GM21515 (cell line): ENCODE data around the gene PROC.
"Not testable (repeated sequence)": the region's sequence is repeated elsewhere in the genome, so short reads cannot be mapped to it uniquely, and the experiment has no call there.

Source experiments
- ATAC-seq: cut with Tn5 transposase; IDR thresholded peaks from one replicate; pipeline ENCODE4 v1.9.1; 2021; ENCODE audit not compliant: unreplicated experiment

The PROC gene

GRCh38 chr2:127425540-127426490, 7.6 kb downstream of the PROC start:
- no peak for ATAC-seq

- ATAC-seq = no peak
Observed at GRCh38 chr2:127426501-127427354, 8.5 kb downstream of the PROC start.

- ATAC-seq = no peak
Observed at GRCh38 chr2:127427376-127428056, 9.3 kb downstream of the PROC start.

- ATAC-seq = no peak
Observed at GRCh38 chr2:127428057-127428814, 10.0 kb downstream of the PROC start.

- no peak for ATAC-seq
Observed at GRCh38 chr2:127428815-127429109, 10.5 kb downstream of the PROC start.

GRCh38 chr2:127429291-127429690, 11.1 kb downstream of the PROC start:
- no peak for ATAC-seq

- ATAC-seq = no peak
Observed at GRCh38 chr2:127429844-127430425, 11.7 kb downstream of the PROC start.

- ATAC-seq = no peak
Observed at GRCh38 chr2:127431408-127432023, 13.3 kb downstream of the PROC start.

GRCh38 chr2:127434515-127434914, 16.3 kb downstream of the PROC start:
- ATAC-seq = no peak

GRCh38 chr2:127437056-127437455, 18.8 kb downstream of the PROC start:
- ATAC-seq = no peak

- no peak for ATAC-seq
Observed at GRCh38 chr2:127437781-127438726, 19.8 kb downstream of the PROC start.

GRCh38 chr2:127439343-127439742, 21.1 kb downstream of the PROC start:
- no peak for ATAC-seq

- no peak for ATAC-seq
Observed at GRCh38 chr2:127448526-127448925, 30.3 kb downstream of the PROC start.

- ATAC-seq = no peak
Observed at GRCh38 chr2:127449414-127449813, 31.2 kb downstream of the PROC start.

- no peak for ATAC-seq
Observed at GRCh38 chr2:127449898-127450297, 31.7 kb downstream of the PROC start.

GRCh38 chr2:127451981-127452380, 33.8 kb downstream of the PROC start:
- no peak for ATAC-seq

GRCh38 chr2:127452423-127452822, 34.2 kb downstream of the PROC start:
- not testable (repeated sequence) for ATAC-seq

GRCh38 chr2:127453013-127453391, 34.8 kb downstream of the PROC start:
- ATAC-seq = no peak
